Effector memory CD4-positive, alpha-beta T cell (primary cell): Measurements from ENCODE around the gene FBXL5.

Experiments used
- DNase-seq, 3 donors: peaks; one replicate each; pipeline ENCODE4 v3.0.0-alpha.2; 2020
- H3K27ac ChIP-seq: 2 replicates; pipeline ENCODE4 v1.7.0; 2013; ENCODE audit warnings: mild to moderate bottlenecking, low read length, moderate library complexity; ENCODE audit not compliant: insufficient read depth, poor library complexity, severe bottlenecking
- H3K27me3 ChIP-seq: replicated peaks from 2 replicates; pipeline ENCODE4 v1.7.0; 2013; ENCODE audit warnings: mild to moderate bottlenecking, low read length; ENCODE audit not compliant: insufficient read depth, control insufficient read depth, poor library complexity, severe bottlenecking
- H3K36me3 ChIP-seq: 2 replicates; pipeline ENCODE4 v1.7.0; 2013; ENCODE audit warnings: mild to moderate bottlenecking, low read length, moderate library complexity; ENCODE audit not compliant: control insufficient read depth, insufficient read depth
- H3K4me1 ChIP-seq: 2 replicates; pipeline ENCODE4 v1.7.0; 2013; ENCODE audit warnings: low read length, mild to moderate bottlenecking; ENCODE audit not compliant: control insufficient read depth, insufficient read depth, poor library complexity, severe bottlenecking
- H3K4me3 ChIP-seq: 2 replicates; pipeline ENCODE4 v1.7.0; 2013; ENCODE audit warnings: low read length, low read depth, mild to moderate bottlenecking; ENCODE audit not compliant: insufficient read depth, poor library complexity, severe bottlenecking
- H3K9me3 ChIP-seq: 2 replicates; pipeline ENCODE4 v1.7.0; 2013; ENCODE audit warnings: mild to moderate bottlenecking, low read length, moderate library complexity; ENCODE audit not compliant: control insufficient read depth

FBXL5 gene

GRCh38 chr4:15577508-15577907 lies 77.6 kb downstream of the FBXL5 start:
- H3K36me3 ChIP-seq: no peaks in the 10 kb centered on the region
- no peaks in the 10 kb centered on the region for H3K27me3 ChIP-seq
- H3K27ac ChIP-seq: no peak overlapping the region
- H3K4me3 ChIP-seq: no peak overlapping the region
- no peak for DNase-seq
- H3K4me1 ChIP-seq: no peaks in the 10 kb centered on the region
- no peaks in the 10 kb centered on the region for H3K9me3 ChIP-seq

DNA sequence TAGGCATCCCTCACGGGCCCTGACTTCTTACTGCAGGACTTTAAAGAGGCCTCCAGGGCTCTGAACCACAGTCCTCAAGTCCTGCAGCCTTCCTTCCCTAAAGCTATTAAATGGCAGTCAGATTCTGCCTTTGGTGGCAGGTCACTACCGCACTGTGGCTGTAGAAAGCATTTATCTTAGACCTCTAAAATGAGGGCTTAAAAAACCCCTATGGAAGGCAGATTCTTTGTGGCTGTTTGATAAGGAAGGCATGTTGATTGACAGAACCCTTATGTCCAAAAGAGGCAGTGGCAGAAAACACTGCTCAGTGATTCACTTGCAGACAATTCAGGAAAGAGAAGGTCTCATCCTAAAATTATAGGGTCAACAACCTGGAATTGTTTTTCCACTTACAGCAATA lies 79.2 kb downstream of the FBXL5 start:
- Histone ChIP-seq H3K36me3 (no peaks in the 10 kb centered on the region), H3K27ac (no peak overlapping the region), H3K4me3 (no peak overlapping the region), H3K27me3 (no peaks in the 10 kb centered on the region), H3K9me3 (no peaks in the 10 kb centered on the region), H3K4me1 (no peaks in the 10 kb centered on the region)
- DNase-seq: no peak

DNA sequence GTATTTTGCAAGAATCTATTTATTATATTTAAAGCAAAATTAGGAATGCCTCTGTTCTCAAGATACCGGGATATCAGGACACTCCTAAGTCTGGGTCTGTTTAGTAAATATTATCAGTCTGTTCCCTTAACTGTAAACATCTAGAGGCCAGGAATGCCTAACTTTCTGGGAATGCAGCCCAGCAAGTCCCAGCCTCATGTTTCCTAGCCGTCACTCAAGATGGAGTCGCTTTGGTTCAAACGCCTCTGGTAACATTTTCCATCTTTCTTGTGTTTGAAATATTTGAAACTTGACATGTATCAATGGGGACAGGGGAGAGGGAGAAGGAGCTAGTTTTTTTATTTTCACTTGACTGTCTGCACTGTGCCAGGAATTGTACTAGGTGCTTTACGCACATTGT lies 85.4 kb downstream of the FBXL5 start:
- Histone ChIP-seq H3K4me1 (no peaks in the 10 kb centered on the region), H3K9me3 (no peaks in the 10 kb centered on the region), H3K27me3 (no peaks in the 10 kb centered on the region), H3K27ac (no peak overlapping the region), H3K4me3 (no peak overlapping the region), H3K36me3 (no peaks in the 10 kb centered on the region)
- DNase-seq: no peak

DNA sequence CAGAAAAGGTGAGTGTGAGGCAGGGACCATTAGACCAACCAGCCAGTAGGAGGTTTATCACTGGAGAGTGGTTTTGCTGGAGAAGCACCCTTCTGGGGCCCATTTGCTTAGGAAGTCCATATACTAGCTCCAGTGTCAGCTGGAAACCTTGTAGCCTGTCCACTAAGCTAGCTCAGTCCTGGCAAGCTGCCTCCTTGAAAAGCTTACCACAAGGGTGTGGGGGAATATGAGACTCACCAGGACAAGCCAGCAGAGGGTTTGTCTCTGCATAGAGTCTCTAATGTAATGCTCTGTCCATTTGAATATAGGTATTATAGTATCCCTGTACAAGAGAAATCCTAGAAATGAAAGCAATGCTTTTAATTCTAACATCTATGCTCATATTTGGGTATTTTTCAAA lies 86.3 kb downstream of the FBXL5 start:
- Histone ChIP-seq H3K27ac (no peak overlapping the region), H3K27me3 (no peaks in the 10 kb centered on the region), H3K36me3 (no peaks in the 10 kb centered on the region), H3K9me3 (no peaks in the 10 kb centered on the region), H3K4me1 (no peaks in the 10 kb centered on the region), H3K4me3 (no peak overlapping the region)
- no peak for DNase-seq

GRCh38 chr4:15563871-15564270 lies 91.3 kb downstream of the FBXL5 start:
- Histone ChIP-seq H3K9me3 (no peaks in the 10 kb centered on the region), H3K27me3 (no peaks in the 10 kb centered on the region), H3K4me1 (no peaks in the 10 kb centered on the region), H3K4me3 (no peak overlapping the region), H3K27ac (no peak overlapping the region), H3K36me3 (no peaks in the 10 kb centered on the region)
- no peak for DNase-seq

DNA sequence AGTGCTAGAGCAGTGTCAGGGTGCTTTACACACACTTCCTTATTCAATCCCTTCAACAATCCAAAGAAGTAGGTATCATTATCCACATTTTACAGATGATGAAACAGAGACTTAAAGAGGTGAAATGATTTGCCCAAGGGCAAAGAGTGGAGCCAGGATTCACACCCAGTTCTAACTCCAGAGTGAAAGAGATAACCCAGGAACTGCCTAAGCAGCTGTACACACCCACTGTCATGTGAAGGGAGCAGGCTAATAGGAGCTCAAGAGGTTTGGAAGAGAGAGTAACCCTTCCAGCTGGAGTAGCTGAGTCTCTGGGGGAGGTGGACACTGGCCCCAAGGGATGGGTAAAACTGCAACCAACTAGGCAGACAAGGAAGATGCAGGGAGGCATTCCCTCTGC lies 92.5 kb downstream of the FBXL5 start:
- no peak for DNase-seq
- no peak overlapping the region for H3K27ac ChIP-seq
- no peak overlapping the region for H3K4me3 ChIP-seq
- no peaks in the 10 kb centered on the region for H3K36me3 ChIP-seq
- no peaks in the 10 kb centered on the region for H3K27me3 ChIP-seq
- no peaks in the 10 kb centered on the region for H3K4me1 ChIP-seq
- H3K9me3 ChIP-seq: no peaks in the 10 kb centered on the region

DNA sequence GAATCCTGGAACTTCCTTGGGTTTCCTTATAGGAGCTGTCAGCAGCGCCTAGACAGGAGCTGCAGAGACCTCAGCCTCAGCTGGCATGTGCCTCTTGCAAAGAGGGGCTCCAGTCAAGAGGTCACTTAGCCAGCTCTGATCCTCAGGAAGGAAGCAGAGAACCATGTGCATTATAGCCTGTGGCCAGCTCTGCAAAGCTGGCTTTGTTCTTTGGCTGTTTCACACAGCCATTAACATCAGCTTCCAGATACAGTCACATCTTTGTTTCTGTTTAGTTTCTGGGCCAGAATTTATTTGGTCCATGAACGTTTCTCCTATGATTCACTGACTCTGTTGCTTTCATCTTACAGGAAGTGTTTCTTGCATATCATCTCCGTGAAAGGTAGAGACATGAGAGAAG lies 93.0 kb downstream of the FBXL5 start:
- Histone ChIP-seq H3K27ac (no peak overlapping the region), H3K36me3 (no peaks in the 10 kb centered on the region)
- DNase-seq: no peak

GRCh38 chr4:15558561-15558960 lies 96.6 kb downstream of the FBXL5 start:
- Histone ChIP-seq H3K4me1 (no peaks in the 10 kb centered on the region), H3K36me3 (no peaks in the 10 kb centered on the region), H3K27me3 (no peaks in the 10 kb centered on the region), H3K9me3 (no peaks in the 10 kb centered on the region), H3K27ac (no peak overlapping the region), H3K4me3 (no peak overlapping the region)
- DNase-seq: no peak

More for the DNA sequence above, 93.0 kb downstream of the FBXL5 start:
- Histone ChIP-seq H3K4me1 (no peaks in the 10 kb centered on the region), H3K4me3 (no peak overlapping the region), H3K27me3 (no peaks in the 10 kb centered on the region), H3K9me3 (no peaks in the 10 kb centered on the region)

DNA sequence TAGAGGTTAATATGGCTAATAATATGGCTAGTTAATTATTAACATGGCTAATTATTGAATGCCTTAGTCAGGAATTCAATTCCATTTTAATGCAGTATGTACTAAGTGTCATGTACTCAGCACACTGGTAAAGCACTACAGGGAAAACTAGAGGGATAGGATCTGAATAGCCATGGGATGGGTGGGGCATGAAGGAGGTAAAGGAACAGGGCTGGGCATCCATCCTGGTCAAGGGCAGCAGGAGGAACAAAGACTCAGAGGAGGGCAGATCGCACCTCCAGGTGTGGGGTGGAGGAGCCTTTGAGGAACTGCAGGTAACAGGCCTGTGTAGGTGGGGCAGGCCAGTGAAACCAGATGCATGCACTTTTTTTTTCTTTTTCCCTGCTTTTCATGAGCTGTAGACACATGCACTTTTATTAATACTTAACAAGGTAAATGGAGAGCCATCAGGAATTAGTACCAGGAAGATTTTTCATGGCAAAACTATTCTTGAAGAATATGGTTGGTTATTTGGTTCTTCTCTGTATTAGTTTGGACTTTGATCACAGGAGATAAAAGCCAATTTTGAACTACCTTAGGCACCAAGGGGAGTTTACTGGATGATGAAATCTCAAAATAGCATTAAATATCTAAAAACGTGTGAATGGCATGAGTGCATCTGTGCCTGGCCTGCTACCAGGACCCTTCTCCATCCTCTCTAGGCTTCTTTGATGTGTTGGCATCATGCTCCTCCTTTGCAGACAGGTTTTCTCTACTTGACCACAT lies 97.2 kb downstream of the FBXL5 start:
- H3K27ac ChIP-seq: no peak overlapping the region
- no peak overlapping the region for H3K4me3 ChIP-seq
- H3K4me1 ChIP-seq: no peaks in the 10 kb centered on the region
- H3K9me3 ChIP-seq: no peaks in the 10 kb centered on the region
- DNase-seq: no peak
- H3K36me3 ChIP-seq: no peaks in the 10 kb centered on the region
- no peaks in the 10 kb centered on the region for H3K27me3 ChIP-seq

DNA sequence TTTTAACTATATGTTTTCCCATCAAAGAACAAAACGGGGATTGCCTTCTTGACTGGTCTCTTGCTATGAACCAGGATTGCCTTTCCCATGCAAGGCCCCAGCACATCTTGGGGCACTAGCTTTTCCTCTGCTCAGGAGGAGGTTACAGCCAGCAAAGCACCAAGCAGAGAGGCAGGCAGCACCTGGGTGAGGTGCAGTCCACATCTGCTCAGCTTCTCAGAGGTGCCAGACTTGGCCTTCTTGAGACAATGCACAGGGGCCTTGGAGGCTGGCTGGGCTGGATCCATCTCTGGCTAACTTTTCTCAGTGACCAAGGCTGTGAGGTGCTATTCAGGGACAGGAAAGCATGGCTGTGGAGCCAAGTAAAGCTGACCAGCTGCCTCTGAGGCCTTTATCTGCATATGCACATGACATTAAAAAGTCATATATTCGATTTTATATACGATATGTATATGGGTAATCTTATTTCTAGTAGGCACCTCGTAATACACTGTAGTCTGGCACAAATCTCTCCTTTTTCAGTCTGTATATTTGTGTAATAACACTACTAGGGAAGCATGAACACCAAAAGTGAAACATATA lies 98.6 kb downstream of the FBXL5 start:
- no peaks in the 10 kb centered on the region for H3K9me3 ChIP-seq
- no peak for DNase-seq
- no peak overlapping the region for H3K27ac ChIP-seq
- H3K4me1 ChIP-seq: no peaks in the 10 kb centered on the region
- H3K4me3 ChIP-seq: no peak overlapping the region
- H3K36me3 ChIP-seq: no peaks in the 10 kb centered on the region
- H3K27me3 ChIP-seq: no peaks in the 10 kb centered on the region
